Skeletal muscle cell (primary cell): ENCODE results near the gene ZCCHC7.
"Not testable (repeated sequence)": the region's sequence is repeated elsewhere in the genome, so short reads cannot be mapped to it uniquely, and the experiment has no call there.

Source experiments
- DNase-seq: peaks from one replicate; pipeline ENCODE4 v3.0.0-alpha.2; 2010; ENCODE audit warnings: low read depth
- H3K4me3 ChIP-seq: 2 replicates; pipeline ENCODE4 v1.5.1; 2011; ENCODE audit warnings: low read depth, mild to moderate bottlenecking, control low read depth, low read length, moderate library complexity

Gene ZCCHC7

DNA sequence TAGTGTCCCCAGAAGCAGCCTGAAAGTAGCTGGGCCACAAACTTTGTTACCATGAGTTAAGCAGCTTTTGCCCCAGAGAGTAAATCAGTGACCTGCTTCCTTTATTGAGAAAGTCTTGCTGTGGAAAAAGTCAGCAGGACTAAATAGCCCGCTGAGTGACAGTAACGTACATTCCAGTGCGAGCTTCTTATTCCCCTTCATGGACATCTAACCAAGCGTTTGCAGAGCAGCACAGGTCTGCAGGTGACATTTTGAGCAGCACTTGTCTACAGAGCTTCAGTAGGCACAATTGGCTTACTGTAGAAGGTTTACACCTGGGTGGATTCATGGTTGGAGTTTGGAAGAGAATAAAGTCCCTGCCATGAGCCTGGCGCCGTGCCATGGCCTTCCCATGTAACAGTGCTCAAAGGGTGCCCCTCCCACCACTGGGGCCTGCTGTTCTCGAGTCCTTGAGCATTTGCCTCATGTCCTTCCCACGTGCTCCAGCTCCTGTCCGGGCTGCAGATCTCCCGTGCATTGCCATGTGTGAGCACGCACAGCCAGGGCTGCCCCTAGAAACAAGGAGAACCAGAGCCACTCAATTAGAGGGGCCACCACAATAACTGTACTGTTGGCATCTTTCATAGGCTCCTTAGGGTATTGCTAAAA lies 260.8 kb downstream of the ZCCHC7 start:
- DNase-seq: no peak
- H3K4me3 ChIP-seq: no peak overlapping the region

DNA sequence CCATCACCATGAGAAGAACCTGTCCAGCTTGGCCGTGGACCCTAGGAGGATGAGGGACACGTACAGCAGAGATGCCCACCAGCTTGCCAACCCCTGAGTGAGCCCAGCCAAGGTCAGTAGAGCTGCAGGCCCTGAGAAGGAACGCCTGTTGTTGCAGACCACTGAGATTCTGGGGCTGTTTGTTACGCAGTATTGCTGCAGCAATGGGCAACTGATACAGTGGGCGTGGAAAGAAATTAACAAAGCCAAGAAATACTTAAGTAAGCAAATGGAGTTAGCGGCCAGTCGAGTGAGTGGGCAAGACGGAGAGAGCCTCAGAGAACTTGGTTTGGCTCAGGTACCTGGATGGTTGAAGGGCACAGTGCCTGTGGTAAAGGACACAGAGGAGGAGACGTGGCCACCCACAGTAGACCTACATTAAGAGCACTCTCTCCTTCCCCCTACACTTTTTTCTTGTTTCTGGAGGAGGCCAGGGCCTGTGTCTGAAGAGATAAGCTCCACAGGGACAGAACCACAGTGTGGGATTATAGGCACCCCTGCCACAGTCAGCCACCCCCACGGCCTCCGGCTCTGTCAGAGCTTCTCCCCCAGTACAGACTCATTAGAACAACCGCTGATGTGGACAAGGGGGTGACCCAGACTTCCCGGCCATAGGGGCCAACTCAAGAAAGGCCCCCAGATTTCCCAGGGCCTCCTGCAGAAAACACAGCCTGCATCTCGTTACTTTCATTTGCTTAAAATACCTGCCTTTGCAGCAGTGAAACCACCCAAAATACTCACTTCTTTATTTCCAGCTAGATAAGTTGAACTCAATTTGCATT lies 262.0 kb downstream of the ZCCHC7 start:
- DNase-seq: no peak
- H3K4me3 ChIP-seq: no peak overlapping the region

GRCh38 chr9:37382982-37383357 lies 262.6 kb downstream of the ZCCHC7 start:
- DNase-seq: no peak
- H3K4me3 ChIP-seq: no peak overlapping the region

GRCh38 chr9:37383393-37383792 lies 263.0 kb downstream of the ZCCHC7 start:
- DNase-seq: no peak
- H3K4me3 ChIP-seq: no peak overlapping the region

DNA sequence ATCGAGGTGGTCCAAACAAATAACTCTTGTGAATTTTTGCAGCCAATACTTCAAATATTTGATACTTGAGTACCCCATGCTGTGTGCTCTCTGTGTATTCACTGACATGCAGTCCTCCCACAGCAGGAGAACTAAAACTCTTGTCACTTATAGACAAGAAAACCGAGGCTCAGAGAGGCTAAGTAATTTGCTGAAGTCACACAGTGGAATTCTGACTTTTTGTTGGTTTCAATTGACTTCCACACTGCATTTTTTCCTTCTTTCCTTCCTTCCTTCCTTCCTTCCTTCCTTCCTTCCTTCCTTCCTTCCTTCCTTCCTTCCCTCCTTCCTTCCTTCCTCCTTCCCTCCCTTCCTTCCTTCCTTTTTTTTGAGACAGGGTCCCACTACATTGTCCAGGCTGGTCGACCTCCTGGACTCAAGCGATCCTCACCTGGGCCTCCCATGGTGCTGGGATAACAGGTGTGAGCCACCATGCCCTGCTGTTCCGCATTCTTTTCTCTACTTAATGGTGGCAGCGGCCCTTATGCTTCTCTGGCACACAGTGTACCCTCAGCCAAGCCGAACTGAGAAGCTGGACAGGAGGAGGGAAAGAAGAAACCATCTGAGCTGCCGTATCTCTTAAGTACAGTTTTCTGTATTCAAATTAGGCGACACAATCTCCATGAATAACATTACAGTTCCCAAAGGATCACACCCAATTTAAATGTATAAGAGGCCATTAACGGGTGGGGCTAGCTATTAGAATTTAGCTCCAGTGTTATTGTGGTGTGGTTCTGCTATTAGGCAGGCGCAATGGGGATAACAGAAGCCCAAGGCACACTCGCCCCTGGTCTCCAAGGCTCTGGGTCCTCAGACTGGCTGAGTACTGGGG lies 263.7 kb downstream of the ZCCHC7 start:
- DNase-seq: no peak
- no peak overlapping the region for H3K4me3 ChIP-seq

GRCh38 chr9:37385286-37385685 lies 264.9 kb downstream of the ZCCHC7 start:
- DNase-seq: no peak
- no peak overlapping the region for H3K4me3 ChIP-seq

DNA sequence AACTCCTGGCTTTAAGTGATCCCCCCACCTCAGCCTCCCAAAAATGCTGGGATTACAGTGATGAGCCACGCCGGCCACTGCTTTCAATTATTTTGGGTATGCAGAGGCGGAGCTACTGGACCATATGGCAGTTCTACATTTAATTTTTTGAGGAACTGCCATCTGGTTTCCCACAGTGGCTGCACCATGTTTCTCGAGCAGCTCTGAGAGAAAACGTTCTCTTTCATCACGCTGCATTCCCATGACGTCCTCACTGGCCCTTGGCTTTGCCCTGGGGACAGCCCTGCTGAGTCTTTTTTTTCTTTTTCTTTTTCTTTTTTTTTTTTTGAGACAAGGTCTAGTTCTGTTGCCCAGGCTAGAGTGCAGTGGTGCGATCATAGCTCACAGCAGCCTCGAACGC lies 266.6 kb downstream of the ZCCHC7 start:
- no peak overlapping the region for H3K4me3 ChIP-seq
- DNase-seq: no peak

- H3K4me3 ChIP-seq: no peak overlapping the region
- no peak for DNase-seq
Measured at GRCh38 chr9:37390759-37391158, 270.4 kb downstream of the ZCCHC7 start.

GRCh38 chr9:37392272-37392671 lies 271.9 kb downstream of the ZCCHC7 start:
- no peak for DNase-seq
- H3K4me3 ChIP-seq: no peak overlapping the region

DNA sequence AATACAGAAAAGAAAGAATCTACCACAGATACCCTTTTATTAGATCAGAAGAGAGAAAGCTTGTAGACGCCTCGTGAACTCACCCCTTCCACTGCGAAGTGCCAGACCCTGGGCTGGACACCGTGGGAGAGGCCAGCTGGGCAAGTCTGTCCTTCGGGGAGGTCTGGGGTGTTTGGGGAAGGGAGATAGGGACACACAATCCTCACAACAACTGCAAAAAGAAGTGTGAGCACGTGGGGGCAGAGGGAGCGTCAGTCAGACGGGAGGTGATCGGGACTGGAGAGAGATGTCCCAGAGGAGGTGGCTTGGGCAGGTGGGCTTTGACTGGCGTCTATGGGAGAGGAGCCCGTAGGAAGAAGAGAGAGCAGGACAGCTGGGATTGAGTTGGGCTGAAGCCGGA lies 274.9 kb downstream of the ZCCHC7 start:
- no peak for DNase-seq
- H3K4me3 ChIP-seq: no peak overlapping the region

GRCh38 chr9:37395663-37396062 lies 275.3 kb downstream of the ZCCHC7 start:
- DNase-seq: no peak

GRCh38 chr9:37397948-37398347 lies 277.6 kb downstream of the ZCCHC7 start:
- DNase-seq, H3K4me3 ChIP-seq: not testable (repeated sequence)

More at GRCh38 chr9:37395663-37396062, 275.3 kb downstream of the ZCCHC7 start:
- no peak overlapping the region for H3K4me3 ChIP-seq

- DNase-seq: no peak
- H3K4me3 ChIP-seq: no peak overlapping the region
Measured at GRCh38 chr9:37398464-37399025, 278.2 kb downstream of the ZCCHC7 start.

DNA sequence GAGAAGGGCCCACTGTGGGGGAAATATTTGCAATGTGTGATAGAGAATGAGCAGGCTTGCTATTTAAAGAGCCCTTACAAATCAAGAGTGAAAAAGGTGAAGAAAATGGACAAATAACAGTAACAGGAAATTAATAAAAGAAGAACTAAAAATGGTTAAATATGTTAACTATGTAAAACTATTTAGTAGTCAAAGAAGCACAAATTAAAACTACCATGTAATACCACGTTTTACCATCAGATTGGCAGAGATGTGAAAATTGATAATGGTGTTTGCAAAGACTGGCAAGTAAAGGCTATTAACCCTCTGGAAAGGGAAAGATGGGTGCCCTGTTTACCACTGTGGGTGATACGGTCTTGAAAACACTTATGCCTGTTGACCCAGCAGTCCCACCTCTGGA lies 279.0 kb downstream of the ZCCHC7 start:
- no peak for DNase-seq

GRCh38 chr9:37404590-37404989 lies 284.2 kb downstream of the ZCCHC7 start:
- no peak overlapping the region for H3K4me3 ChIP-seq
- no peak for DNase-seq

More for the DNA sequence above, 279.0 kb downstream of the ZCCHC7 start:
- H3K4me3 ChIP-seq: no peak overlapping the region

- DNase-seq: no peak
- no peak overlapping the region for H3K4me3 ChIP-seq
Measured at GRCh38 chr9:37405350-37405749, 285.0 kb downstream of the ZCCHC7 start.

DNA sequence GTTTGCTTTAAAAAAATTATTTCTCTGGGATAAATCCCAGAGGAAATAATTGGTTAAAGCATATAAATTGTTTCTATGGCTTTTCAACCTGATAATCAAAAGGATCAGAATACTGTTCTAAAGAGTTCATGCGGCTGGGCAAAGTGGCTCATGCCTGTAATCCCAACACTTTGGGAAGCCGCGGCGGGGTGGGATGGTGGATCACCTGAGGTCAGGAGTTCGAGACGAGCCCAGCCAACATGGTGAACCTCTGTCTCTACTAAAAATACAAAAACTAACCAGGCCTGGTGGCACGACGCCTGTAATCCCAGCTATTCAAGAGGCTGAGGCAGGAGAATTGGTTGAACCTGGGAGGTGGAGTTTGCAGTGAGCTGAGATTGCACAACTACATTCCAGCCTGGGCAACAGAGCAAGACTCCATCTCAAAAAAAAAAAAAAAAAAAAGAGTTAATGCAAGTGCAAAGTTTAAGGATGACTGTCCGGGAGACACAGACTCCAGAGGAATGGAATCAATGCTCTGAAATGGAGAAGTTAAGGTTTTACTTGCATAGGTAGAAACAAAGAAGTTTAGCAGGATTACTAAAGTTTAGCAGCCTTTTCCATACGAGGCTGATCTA lies 285.5 kb downstream of the ZCCHC7 start:
- H3K4me3 ChIP-seq: no peak overlapping the region
- DNase-seq: no peak

DNA sequence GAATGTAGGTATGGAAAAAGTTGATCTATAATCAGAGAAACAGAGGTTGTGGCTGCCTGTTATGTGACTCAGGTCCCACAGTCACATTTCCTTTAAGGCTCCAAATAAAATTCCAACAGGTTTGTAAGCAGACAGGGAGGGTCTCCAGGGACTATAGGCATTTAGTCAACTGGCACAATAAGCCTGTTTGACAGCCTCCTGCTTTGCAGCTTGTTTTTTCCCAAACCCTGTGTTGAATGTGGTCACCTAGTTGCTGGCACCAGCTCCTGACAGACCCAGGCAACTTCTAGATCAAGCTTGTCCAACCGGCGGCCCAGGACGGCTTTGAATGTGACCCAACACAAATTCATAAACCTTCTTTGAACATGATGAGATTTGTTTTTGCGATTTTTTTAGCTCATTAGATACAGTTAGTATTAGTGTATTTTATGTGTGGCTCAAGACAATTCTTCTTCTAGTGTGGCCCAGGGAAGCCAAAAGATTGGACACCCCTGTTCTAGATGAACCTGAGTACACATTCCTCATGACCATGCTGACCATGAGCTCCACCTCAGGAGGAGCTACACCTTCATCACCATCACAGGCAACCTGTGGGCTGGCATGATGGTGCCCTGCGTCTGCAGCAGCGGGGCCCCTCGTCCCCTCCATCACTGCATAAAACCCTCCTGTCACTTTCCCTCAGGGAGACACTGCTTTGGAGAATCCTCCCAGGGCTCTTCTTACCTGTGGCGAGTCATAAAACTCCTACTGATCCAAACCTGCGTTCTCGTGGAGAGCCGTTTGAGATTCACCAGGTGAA lies 286.4 kb downstream of the ZCCHC7 start:
- no peak overlapping the region for H3K4me3 ChIP-seq
- DNase-seq: no peak

- H3K4me3 ChIP-seq: no peak overlapping the region
- no peak for DNase-seq
Measured at GRCh38 chr9:37407468-37407867, 287.1 kb downstream of the ZCCHC7 start.
